GM20431 (cell line): Measurements from ENCODE around the gene ALKBH2.

Source experiments
- in situ Hi-C: fragments of 300-500 bp; cut with MseI, MboI; formaldehyde crosslinking; loops from one replicate; pipeline ENCODE4 v1.15.0; 2020; ENCODE audit warnings: low sequenced_read_pairs; ENCODE audit not compliant: unreplicated experiment

The ALKBH2 gene

GRCh38 chr12:109115758-109116610 lies 22.7 kb upstream of the ALKBH2 start, which contains the start of gene ACACB:
Gene ACACB, plus strand, starts transcription at chr12:109116587. Its CDS starts 22,819 bp downstream, at chr12:109139406.
- in situ Hi-C loops, result no loop called here

DNA sequence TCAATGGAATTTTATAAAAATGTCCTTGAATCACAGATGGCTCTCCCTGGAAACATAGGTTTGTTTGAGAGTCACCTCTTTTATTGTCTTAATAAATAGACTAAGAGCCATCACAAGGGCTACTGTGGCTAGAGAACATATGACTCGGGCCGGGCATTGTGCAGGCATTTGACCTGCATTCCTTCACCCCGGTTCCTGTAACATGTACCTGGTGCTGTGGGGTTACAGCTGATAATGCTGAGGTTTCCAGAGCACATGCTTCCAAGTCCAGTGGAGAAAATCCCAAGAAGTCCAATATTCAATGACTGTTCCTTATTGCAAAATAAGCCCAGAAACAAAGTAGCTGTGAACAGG lies 22.1 kb upstream of the ALKBH2 start:
- in situ Hi-C loops, result no loop called here

DNA sequence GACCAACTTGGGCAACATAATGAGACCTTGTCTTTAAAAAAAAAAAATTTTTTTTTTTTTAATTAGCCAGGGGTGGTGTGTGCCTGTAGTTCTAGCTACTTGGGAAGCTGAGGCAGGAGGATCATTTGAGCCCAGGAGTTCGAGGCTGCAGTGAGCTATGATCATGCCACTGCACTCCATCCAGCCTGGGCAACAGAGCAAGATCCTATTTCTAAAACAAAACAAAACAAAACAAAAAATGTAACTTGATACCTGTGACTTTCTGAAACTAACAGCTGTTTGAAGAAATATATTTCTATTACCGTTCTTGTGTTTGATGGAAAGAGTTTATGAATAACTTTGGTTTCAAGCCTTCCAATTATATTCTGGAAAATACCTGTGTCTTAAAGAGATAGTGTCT lies 21.4 kb upstream of the ALKBH2 start:
- in situ Hi-C loops, result no loop called here

- in situ Hi-C loops, result no loop called here
Measured at GRCh38 chr12:109113661-109114321, 20.5 kb upstream of the ALKBH2 start.

DNA sequence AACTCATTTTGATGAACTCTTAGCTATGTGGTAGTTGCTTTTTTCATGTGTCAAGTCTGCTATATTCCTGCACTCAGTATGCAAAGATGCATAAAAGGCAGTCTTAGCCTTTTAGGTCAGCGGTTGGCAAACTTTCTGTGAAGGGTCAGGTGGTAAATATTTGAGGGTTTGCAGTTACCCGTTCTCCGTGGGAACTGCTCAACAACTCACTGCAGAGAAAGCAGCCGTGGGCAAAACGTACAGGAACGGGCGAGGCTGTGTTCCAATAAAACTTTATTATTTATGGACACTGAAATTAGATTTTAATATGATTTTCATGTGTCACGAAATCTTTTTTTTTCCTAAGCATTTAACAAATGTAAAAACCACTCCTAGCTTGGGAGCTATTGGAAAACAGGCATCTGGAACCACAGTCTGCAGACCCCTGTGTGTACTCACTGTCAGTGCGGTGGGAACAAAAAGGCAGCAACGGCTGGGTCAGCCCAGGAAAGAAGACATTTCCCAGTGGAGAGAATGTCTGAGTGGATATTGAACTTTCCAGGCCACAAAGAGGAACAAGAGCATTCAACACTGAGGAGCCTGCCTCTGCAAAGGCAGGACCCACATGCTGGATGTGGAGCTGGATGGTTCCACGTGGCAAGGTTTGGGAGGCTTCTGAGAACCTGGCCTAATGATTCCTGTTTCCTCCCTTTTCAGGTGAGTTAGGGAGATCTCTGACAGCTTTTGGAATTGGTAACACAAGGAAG lies 19.6 kb upstream of the ALKBH2 start:
- in situ Hi-C loops, result no loop called here

GRCh38 chr12:109110988-109111495 lies 17.8 kb upstream of the ALKBH2 start:
- in situ Hi-C loops, result no loop called here

- in situ Hi-C loops, result no loop called here
Measured at GRCh38 chr12:109109746-109110350, 16.6 kb upstream of the ALKBH2 start.

- in situ Hi-C loops, result no loop called here
Measured at GRCh38 chr12:109105176-109105575, 11.9 kb upstream of the ALKBH2 start.

- in situ Hi-C loops, result no loop called here
Measured at GRCh38 chr12:109102491-109102890, 9.2 kb upstream of the ALKBH2 start.

DNA sequence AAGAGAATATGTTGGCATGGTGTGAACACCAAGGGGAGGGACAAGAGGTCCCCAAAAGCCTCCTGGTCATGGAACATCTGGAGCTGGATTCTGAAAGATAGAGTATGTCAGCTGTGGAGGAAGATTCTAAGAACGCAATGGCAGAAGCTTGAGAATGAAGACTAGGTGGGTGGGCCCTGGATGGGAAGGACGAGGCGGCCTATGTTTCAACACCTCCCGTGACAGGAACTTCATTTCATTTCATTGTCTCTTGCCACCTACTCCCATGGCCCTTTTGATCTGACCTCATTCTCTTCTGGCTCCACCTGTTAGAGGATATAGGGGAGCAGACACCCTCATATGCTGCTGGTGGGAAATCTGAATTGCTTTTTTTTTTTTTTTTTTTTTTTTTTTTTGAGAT lies 7.5 kb upstream of the ALKBH2 start:
- in situ Hi-C loops, result no loop called here

DNA sequence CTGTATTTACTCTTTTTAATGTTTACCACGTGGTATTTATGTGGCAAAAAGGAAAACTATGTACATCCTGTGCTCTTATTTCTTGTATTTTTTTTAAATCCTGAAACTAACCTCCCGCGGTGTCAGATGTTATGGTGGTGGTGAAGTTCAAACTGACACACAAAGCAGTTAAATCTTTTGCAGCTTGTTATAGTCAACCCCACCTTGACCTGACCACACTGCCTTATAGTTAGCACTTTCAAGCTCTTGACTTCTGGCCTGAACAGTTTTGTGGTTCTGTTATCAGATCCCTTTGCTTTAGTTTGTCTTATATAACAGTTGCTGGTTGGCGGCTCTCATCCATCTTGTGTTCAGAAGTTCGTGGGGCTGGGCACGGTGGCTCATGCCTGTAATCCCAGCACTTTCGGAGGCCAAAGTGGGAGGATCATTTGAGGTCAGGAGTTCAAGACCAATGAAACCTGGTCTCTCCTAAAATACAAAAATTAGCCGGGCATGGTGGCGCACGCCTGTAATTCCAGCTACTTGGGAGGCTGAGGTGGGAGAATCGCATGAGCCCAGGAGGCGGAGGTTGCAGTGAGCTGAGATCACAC lies 6.3 kb upstream of the ALKBH2 start:
- in situ Hi-C loops, result no loop called here

- in situ Hi-C loops, result no loop called here
Measured at GRCh38 chr12:109098651-109099050, 5.4 kb upstream of the ALKBH2 start.

DNA sequence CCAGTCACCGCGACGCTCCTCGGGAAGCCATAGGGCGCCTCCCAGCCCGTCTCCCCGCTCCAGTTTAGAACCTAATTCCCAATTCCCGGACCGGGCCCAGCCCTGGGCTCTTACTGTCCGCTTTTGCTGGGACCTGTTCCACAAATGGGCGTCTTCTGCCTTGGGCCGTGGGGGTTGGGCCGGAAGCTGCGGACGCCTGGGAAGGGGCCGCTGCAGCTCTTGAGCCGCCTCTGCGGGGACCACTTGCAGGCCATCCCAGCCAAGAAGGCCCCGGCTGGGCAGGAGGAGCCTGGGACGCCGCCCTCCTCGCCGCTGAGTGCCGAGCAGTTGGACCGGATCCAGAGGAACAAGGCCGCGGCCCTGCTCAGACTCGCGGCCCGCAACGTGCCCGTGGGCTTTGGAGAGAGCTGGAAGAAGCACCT lies 4.9 kb upstream of the ALKBH2 start:
- in situ Hi-C loops, result no loop called here

GRCh38 chr12:109097435-109098182 lies 4.3 kb upstream of the ALKBH2 start, which contains the start of gene UNG:
Gene UNG, plus strand, starts transcription at chr12:109097597. Its CDS starts 83 bp downstream, at chr12:109097680.
- in situ Hi-C loops, result no loop called here

DNA sequence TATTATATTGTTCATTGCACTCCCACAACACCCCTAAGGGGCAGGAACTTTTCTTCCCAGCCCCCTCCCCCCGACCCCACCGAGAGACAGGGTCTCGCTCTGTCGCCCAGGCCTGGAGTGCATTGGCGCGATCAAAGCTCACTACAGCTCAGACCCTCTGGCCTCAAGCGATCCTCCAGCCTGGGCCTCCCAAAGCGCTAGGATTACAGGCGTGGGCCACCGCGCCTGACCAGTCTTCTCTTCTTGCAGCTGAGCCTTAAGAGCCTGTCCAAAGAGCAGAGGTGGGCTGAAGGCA lies 3.8 kb upstream of the ALKBH2 start:
- in situ Hi-C loops, result no loop called here

DNA sequence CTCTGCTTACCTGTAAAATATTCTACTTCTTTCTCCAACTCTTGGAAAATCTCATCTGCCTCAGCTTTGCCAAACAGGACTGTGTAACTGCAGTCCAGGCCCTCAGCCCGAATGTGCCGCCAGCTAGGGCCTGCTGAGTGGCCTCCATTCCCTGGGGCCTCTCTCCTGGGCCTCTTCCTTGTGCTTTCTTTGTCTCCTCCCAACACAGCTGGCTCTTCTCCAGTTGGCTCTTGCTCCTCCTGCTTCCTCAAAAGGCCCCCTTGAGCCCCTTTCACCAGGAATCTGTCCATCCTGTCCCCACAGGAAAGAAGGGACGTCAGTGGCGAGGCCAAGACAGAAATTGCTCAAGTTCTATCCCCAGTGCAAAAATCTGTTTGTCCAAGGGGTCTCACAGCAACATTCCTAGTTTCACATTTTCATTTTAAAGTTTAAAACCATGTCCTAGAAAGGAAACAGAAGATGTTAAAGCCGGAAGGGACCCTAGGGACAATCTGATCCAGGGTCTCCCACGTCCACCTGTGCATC lies 713 bp downstream of the ALKBH2 start:
- in situ Hi-C loops, result no loop called here

GRCh38 chr12:109089683-109090082 lies 3.6 kb downstream of the ALKBH2 start:
- in situ Hi-C loops, result no loop called here

GRCh38 chr12:109088818-109089217 lies 4.5 kb downstream of the ALKBH2 start:
- in situ Hi-C loops, result no loop called here

- in situ Hi-C loops, result no loop called here
Measured at GRCh38 chr12:109087250-109087649, 6.0 kb downstream of the ALKBH2 start.
